GM19099 (cell line): ENCODE data around the gene SH3TC1.

Experiments
- POLR2A ChIP-seq: IDR thresholded peaks from 3 replicates; pipeline ENCODE4 v1.6.1; 2011; ENCODE audit warnings: low read depth; ENCODE audit not compliant: insufficient read length; ENCODE audit errors: extremely low read depth

SH3TC1 gene

GRCh38 chr4:8209181-8209874 lies 10.2 kb downstream of the SH3TC1 start:
- TF ChIP-seq POLR2A = no peak

- TF ChIP-seq POLR2A = no peak
Observed at GRCh38 chr4:8210010-8210409, 10.9 kb downstream of the SH3TC1 start.

GRCh38 chr4:8210616-8211015 lies 11.5 kb downstream of the SH3TC1 start:
- no peak for TF ChIP-seq POLR2A

GRCh38 chr4:8211251-8211650 lies 12.2 kb downstream of the SH3TC1 start:
- TF ChIP-seq POLR2A = no peak

- no peak for TF ChIP-seq POLR2A
Observed at GRCh38 chr4:8211737-8212581, 12.9 kb downstream of the SH3TC1 start.

GRCh38 chr4:8212622-8213021 lies 13.5 kb downstream of the SH3TC1 start:
- TF ChIP-seq POLR2A = no peak

- no peak for TF ChIP-seq POLR2A
Observed at GRCh38 chr4:8213121-8213520, 14.0 kb downstream of the SH3TC1 start.

- TF ChIP-seq POLR2A = no peak
Observed at GRCh38 chr4:8214136-8214535, 15.0 kb downstream of the SH3TC1 start.

- no peak for TF ChIP-seq POLR2A
Observed at GRCh38 chr4:8215001-8215427, 15.9 kb downstream of the SH3TC1 start.

- no peak for TF ChIP-seq POLR2A
Observed at GRCh38 chr4:8215641-8216442, 16.8 kb downstream of the SH3TC1 start.

- TF ChIP-seq POLR2A = no peak
Observed at GRCh38 chr4:8216443-8217245, 17.6 kb downstream of the SH3TC1 start.

GRCh38 chr4:8217246-8217511 lies 18.1 kb downstream of the SH3TC1 start:
- no peak for TF ChIP-seq POLR2A

- no peak for TF ChIP-seq POLR2A
Observed at GRCh38 chr4:8217871-8218270, 18.8 kb downstream of the SH3TC1 start.

GRCh38 chr4:8218371-8219031 lies 19.4 kb downstream of the SH3TC1 start:
- TF ChIP-seq POLR2A = no peak
